NCI-H2171 (cell line): ENCODE results near the gene LRWD1.
"Not testable (repeated sequence)": the region's sequence is repeated elsewhere in the genome, so short reads cannot be mapped to it uniquely, and the experiment has no call there.

ENCODE experiments used
- DNase-seq: peaks from one replicate; lab custom pipeline; 2025; lab: John Stamatoyannopoulos, UW

The LRWD1 gene

DNA sequence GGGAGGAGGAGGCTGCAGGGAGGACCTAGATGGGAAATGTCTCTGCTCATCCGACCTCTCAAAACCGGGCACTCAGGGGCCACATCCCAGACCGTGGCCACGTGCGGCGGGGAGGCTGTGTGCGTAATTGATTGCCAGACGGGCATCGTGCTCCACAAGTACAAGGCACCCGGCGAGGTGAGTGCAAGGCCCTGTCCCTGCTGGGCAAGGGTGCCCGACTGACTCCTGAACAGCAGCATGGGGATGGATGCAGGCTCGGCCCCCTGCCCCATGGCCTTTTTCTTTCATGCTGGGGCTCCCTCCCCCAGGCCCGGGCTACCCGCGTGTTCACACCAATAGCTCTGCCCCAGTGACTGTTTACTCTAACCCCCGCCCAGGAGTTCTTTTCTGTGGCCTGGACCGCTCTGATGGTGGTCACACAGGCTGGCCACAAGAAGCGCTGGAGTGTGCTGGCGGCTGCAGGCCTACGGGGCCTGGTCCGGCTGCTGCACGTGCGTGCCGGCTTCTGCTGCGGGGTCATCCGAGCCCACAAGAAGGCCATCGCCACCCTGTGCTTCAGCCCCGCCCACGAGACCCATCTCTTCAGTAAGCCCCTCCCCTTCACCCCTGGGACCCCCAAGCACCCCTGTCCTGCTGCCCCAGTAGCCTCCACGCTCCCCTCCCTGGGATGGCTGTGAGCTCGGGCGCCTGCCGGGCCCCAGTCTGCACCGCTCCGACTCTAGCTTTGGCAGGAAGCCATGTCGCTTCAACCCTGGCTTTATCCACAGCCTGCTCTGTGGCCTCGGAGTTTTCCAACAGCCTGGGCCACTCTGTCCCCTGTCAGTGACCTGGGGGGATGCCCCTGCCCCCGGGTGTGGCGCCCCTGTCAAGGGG lies 3.9 kb downstream of the LRWD1 start:
- no peak for DNase-seq

DNA sequence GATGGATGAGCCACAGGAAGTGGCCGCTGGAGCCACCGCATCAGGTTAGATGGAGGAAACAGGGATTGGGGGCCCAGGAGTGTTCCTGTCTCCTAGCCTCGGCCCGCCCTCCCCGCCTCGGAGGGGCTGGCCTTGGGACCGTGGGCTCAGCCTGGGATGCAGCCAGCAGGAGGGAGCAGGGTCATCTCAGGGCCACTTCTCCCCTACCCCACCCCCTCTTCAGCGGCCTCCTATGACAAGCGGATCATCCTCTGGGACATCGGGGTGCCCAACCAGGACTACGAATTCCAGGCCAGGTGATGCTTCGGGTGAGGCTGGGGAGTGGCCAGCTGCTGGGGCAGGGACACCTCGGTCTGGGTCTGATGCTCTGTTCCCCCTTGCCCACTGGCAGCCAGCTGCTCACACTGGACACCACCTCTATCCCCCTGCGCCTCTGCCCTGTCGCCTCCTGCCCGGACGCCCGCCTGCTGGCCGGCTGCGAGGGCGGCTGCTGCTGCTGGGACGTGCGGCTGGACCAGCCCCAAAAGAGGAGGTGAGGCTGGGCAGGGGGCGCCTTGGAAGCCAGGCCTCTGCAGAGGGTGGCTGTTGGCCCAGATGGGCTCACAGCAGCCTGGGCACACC lies 4.7 kb downstream of the LRWD1 start:
- DNase-seq = no peak

DNA sequence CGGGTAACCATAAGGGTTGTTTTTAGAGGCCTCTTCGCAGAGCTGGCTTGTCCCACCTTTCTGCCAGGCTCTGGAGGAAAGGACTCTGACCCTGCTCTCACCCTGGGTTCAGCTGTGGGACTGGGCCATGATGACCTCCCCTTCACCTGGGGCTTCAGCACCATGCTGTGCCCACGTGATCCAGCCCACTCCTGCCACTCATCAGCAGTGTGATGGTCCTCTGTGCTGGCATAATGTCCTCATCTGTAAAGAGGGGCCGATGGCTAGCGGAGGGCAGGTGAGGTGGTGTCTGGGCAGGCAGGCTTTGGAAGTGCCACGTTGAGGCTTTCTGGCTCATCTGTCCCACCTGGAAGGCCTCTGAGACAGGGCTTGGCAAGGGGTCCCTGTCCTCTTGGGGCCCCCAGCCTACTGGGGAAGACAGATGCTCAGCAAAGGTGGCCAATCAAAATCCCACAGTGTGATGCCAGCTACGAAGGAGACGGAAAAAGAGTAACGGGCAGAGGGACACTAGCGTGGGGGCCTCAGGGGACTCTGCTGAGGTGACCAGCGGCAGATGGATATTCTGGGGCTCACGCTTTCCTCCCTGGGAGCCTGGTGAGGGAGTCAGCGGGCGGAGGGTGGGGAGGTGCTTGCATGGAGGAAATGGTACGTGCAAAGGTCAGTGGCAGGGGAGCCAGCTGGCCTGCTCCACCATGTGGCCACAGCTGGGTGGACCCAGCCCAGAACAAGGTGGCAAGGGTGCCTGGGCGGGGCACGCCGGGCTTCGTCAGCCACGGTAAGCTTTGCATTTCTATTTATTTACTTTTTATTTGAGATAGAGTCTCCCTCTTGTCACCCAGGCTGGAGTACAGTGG lies 5.4 kb downstream of the LRWD1 start:
- no peak for DNase-seq

DNA sequence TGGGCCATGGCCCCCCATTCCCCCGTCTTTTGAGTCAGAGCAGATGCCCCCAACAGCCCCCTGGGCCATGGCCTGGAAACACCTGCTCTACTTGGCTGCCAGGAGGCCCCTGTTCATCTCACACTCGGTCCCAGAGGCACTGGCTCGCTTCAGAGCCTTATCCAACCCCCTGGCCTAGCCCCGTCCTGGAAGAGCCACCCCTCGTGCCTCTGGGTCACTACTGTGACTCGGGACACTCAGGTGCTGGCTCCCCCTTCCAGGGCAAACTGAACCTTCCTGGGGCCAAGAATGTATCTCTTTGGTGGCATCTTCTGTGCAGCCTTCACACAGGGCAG lies 7.0 kb downstream of the LRWD1 start:
- DNase-seq = no peak

DNA sequence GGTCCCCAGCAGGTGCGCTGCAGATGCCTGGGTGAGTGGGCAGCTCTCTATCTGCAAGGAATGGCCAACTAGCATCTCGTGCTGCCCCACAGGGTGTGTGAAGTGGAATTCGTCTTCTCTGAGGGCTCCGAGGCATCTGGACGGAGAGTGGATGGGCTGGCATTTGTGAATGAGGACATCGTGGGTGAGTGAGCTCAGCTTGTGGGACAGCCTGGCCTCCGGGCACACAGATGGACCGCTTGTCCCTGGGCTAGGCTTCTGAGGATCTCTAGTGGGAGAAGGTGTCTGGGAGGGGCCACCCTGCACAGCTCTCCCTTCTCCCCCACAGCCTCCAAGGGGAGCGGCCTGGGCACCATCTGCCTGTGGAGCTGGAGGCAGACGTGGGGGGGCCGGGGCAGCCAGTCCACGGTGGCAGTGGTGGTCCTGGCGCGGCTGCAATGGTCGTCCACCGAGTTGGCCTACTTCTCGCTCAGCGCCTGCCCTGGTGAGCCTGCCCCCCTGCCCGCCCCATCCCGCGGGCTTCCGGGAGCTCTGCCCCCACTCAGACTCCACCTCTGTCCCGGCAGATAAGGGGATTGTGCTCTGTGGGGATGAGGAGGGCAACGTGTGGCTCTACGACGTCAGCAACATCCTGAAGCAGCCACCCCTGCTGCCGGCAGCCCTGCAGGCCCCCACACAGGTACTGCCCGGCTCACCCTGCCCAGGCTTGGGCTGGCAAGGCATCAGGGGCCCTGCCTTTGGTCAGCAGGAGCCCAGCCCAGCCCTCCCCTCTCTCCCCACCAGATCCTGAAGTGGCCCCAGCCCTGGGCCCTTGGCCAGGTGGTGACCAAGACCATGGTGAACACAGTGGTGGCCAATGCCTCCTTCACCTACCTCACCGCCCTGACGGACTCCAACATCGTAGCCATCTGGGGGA lies 7.6 kb downstream of the LRWD1 start:
- DNase-seq = no peak

DNA sequence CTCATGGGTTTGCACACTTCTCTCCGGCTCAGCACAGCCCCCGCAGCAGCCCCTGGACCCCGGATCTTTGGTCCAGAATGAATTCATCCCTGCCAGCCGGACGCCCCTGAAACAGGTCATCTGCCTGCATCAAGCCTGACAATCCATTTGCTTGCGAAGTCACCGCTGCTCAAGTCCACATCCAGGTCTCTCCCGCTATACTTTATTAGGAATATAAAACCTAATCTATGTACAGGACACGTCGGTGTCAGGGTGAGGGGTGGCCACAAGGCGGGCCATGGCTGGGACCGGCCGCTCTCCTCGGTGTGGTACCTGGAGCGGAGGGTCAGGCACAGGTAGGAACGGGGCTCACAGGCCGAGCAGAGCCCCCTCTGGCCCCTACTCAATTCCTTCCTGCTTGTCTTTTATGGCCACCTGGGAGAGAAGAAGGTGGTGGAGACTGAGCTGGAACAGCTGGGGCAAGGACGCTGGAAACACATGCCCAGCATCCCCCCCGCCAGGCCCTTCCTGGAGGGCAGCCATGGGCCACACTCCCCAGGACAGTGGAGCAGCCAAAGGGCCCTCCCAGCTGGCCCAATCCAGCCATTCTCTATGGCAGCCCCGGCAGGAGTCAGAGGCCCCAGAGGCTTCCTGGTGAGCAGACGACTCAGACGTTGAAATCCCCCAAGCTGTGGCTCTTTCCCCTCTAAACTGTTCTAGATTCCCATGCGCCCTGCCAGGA lies 8.6 kb downstream of the LRWD1 start:
- no peak for DNase-seq

DNA sequence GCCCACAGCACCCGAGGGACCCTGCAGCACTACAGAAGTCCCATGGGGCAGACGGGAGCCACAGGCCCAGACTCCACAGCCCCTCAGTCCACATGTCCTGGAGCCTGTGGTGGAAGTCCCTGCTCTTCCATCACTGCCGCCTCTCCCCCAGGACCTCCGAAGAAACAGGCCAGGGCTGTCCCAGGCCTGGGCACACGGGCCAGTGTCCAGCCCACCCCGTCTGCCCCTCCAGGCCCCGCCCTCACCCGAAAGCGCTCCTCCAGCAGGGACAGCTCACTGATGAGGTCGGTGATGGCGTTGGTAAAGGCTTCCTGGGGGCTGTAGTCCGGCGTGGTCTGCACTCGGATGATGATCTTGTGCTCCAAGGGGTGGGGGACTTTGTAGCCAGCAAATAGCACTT lies 9.3 kb downstream of the LRWD1 start:
- DNase-seq = not testable (repeated sequence)

DNA sequence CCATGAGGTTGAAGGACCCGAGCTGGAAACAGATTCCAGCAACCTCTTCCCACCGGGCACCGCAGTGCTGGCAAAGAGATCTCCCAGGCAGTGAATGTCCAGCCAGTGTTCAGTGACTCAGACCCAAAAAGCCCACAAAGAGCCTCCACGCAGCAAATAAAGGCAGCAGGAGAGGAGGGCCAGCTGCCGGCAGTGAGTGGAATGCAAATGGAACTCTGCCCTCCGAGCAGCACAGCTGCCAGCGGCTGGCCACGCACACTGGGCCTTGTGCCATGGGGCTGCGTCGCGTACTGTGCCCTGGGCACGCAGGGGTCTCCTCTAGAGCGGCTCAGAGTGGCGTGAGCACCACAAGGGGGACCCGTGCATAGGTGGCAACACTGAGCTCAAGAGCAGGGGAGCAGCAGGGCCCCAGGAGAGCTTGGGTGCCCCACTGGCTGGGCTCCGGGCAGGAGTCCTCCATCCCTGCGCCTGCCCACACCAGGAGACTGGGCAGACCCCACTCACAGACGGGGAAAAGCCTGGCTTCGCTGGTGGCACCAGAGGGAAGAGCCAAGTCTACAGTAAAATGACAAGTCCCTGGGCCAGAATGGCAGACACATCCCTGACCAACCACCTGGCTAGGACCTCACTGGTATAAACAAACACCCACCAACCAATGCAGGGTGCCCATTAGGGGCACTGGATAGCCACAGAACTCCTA lies 10.1 kb downstream of the LRWD1 start:
- not testable (repeated sequence) for DNase-seq

DNA sequence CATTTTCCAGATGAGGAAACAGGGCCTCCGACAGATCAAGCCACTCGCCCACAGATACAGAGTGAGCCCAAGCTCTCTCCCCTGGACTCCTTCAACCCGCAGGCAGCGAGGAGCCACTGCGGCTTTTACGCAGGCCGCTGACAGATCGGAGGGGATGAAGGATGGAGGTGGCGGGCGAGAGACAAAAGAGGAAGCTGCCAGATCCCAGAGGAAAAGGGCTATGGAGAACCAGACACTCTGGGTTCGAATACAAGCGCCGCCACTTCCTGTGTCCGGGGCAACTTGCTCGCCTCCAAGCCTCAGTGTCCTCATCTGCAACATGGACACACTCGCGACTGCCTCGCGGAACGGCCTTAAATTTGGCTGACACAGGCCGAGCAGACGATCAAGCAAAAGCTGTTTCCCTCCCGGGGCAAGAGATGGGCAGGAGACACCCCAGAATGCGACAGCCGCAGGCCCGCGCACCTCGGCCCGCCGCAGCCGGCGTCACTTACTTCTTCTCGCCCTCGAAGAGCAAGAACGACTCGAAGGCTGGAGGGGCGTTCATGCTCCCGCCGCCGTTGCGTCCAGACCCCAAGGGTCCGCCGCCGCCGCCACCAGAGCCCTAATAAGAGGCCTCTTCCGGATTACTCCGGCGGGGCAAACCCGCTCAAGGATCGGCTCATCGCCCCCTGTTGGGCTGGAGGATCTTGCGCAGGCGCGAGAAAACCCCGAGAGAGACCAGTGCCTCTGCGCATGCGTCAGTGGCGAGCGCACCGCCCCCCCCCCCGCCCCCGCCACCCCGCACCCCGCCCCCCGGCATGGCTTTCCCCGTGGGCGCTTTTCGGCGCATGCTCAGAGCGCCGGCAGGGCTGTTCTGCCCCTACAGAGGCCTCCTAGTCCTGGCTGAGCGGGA lies 13.8 kb downstream of the LRWD1 start, which contains the start of gene POLR2J:
Gene POLR2J, minus strand, starts transcription at position 609 of the 895 bp plus-strand sequence. Its CDS starts 62 bp downstream, at position 547.
- DNase-seq = not testable (repeated sequence)

DNA sequence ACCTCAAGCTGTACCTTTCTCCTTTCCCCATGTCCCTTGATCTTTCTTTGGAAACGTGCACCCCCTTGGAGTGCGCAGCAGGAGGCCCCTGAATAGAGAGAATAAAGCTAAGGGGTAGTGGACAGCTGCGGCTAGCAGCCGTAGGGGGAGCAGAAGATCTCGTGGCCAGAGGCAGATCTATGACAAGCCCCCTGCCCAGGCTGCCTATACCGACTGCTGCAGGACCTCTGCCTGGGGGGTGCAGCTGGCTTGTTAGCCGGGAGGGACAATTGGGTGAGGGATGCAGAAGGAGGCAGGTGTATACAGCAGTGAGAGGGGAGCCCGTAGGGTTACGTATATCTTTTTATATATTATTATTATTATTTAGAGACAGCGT lies 14.4 kb downstream of the LRWD1 start:
- DNase-seq = not testable (repeated sequence)

DNA sequence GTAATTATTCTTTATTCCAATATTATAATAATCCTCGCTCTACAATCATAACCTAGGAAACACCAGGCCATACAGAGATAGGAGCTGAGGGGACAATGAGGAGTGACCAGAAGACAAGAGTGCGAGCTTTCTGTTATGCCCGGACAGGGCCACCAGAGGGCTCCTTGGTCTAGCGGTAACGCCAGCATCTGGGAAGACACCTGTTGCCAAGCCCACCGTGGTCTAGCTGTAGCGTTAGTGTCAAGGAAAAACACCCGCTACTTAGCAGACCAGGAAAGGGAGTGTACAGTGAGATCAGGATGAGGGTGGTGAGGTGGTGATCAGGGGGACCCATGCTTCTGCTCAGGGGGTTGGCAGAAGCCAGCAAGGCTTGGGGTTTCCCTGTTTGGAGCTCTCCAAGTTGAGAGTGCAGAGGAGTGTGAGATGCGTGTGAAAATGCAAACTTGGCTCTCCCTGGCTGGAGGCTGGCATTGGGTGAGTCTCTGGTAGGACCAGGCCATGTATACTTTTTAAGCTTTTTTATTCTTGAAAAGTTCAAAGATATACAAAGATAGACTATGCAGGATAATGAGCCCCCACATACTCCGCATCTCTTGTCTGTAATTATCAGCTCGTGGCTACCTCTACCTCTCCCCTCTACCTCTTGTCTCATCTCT lies 15.3 kb downstream of the LRWD1 start:
- DNase-seq = not testable (repeated sequence)

DNA sequence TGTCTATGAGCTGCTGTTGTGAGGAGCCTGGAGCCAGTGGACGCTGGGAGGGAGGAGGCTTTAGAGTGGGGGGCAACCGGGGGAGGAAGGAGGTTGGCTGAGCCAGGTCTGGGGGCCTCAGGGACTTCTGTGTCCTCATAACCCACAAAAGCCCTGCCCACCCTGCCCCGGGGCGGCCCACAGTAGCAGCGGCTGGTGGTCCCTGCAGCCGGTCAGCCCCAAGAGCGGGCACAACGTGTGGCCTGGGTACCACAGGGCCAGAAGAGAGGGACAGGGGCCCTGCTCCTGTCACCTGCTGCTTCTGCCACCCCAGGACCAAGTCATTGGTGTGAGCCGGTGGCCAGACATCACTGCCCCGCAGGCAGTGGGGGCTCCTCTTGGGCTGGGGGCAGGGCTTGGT lies 17.2 kb downstream of the LRWD1 start:
- not testable (repeated sequence) for DNase-seq

DNA sequence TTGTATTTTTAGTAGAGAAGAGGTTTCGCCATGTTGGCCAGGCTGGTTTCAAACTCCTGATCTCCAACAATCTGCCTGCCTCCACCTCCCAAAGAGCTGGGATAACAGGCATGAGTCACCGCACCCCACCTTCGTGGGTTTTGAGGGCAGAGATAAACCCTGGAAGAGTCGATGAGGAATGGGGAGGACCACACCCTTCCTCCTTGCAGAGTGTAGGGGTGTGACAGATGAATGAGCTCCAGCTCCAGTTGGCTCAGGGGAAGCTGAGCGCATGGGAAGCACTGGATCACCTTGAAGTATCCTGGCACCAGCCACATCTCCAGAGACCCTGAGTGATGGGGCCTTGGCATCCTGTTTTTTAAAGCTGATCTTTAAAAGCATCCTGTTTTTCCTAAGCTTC lies 19.5 kb downstream of the LRWD1 start:
- not testable (repeated sequence) for DNase-seq

DNA sequence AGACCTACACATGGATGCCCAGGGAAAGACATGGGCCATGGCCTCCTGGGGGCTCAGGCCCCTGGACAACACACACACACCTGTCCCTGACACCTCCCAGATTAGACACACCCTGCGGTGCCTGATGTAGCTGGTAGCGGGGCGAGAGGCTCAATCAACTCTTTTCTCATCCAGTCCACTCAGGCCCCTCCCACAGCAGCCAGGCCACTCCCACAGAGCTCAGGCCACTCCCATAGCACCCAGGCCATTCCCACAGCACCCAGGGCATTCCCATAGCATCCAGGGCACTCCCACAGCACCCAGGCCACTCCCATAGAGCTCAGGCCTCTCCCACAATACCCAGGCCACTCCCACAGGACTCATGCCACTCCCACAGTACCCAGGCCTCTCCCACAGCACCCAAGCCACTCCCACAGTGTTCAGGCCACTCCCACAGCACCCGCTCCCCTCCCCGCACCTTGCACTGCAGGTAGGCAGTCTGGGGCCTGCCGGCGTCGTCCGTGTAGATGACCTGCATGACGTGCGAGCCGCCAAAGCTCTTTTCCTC lies 25.8 kb downstream of the LRWD1 start:
- DNase-seq = not testable (repeated sequence)

DNA sequence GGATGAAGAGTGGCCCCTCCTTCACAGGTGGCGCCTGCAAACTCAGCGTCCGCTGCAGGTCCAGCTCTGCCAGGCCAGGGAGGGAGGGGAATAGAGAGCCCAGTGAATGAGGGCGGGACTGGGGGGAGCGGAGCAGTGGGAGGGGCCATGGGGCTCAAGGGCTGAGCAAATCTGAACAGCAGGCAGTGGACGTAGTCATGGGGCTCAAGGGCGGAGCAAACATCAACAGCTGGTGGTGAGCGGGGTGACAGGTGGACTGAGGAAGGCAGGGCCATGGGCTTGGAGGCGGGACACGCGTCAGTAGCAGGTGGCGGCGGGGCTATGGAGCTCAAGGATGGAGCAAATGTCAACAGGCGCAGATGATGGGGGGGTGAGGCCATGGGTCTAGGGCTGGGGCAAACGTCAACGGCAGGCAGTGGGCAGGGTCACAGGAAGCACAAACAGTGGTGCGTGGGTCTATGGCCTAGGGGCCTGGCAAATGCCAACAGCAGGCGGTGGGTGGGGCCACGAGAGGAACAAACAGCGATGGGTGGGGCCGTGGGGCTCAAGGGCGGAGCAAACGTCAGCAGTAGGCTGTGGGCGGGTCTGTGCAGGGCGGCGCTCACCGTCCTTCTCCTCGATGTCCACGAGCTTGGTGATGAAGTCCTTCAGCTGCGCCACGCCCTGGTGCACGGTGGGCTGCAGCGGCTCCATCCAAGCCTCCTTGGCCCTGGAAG lies 28.6 kb downstream of the LRWD1 start:
- DNase-seq = not testable (repeated sequence)

DNA sequence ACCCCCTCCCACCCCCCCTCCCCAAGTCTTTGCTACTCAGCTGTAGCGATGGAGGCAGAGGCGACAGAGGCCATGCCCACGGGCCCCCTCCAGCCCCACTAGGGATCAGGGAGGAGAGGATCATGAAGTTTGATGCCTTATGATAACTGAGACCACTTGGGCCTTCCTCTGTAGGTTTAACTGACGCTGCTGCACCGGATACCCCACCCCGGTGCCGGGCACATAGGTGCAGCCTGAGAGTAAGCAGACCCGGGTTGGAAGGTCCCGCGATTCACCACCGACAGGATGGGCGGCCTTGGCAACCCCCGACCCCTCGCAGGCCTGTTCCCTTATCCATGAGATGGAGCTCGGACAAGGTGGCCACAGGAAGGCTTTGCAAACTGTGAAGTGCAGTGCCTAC lies 29.2 kb downstream of the LRWD1 start:
- not testable (repeated sequence) for DNase-seq

DNA sequence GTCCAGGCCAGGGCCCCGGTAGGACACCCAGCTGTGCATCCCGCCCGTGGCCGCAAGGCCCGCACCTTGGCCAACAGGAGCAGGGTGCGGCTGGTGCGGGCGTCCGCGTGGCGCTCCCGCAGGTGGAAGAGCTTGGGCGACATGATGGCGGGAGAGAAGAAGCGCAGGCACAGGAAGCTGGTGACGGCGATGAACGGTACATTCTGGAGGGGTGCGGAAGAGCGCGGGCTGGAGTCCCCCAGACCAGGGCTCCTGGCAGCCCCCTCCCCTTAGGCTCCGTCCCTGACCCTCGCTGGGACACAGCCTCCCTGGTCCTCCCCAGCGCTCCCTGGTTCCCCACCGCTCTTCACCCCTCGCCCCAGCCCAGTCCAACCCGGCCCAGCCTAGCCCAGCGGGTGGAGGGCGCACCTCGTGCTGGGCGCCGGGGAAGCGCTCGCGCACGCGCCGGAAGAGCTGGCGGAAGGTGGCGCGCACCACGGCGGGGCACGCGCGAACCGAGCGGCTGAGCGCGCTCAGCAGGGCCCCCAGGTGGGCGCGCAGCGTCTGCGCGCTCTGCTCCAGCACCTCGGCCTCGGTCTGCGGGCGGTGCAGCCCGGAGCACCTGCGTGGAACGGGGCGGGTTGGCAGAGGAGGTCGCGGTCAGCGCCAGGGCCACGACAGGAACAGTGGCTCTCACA lies 29.8 kb downstream of the LRWD1 start:
- DNase-seq = not testable (repeated sequence)
